A673 (cell line): Measurements from ENCODE around the gene SMARCD2.
"Not testable (repeated sequence)": the region's sequence is repeated elsewhere in the genome, so short reads cannot be mapped to it uniquely, and the experiment has no call there.

Experiments used
- CTCF ChIP-seq: fragments of 300-800, 200-600 bp; sonication (generic); conservative IDR thresholded peaks from 2 replicates; pipeline ENCODE4 v1.5.1; 2017; ENCODE audit warnings: low read depth, mild to moderate bottlenecking, antibody characterized with exemption, low read length, moderate library complexity, mixed read lengths
- EZH2 ChIP-seq: fragments of 200-600 bp; sonication (generic); IDR thresholded peaks from 2 replicates; pipeline ENCODE4 v1.6.1; 2017; ENCODE audit warnings: borderline replicate concordance, low read depth, mild to moderate bottlenecking, mixed read lengths, antibody characterized with exemption, low read length; ENCODE audit not compliant: poor library complexity, severe bottlenecking

- not testable (repeated sequence) for TF ChIP-seq CTCF, EZH2
Observed at GRCh38 chr17:63882626-63883126, 40.2 kb upstream of the SMARCD2 start.
